Skeletal muscle tissue (tissue), 4 donors: ENCODE measurements around the gene IMMP2L. TPM values are rescaled to one million over a fixed set of nuclear protein-coding genes. Genes with fewer than 3 reads are reported as not detected.

Experiments
- H3K27ac ChIP-seq: one replicate; pipeline ENCODE4 v1.7.0; 2013; ENCODE audit warnings: mild to moderate bottlenecking, low read depth, low read length, inconsistent platforms
- H3K27me3 ChIP-seq, 3 donors: one replicate each; pipeline ENCODE4 v1.7.0; 2013; ENCODE audit warnings: low read length in 3 of 3; ENCODE audit not compliant: control insufficient read depth in 3 of 3, insufficient read depth in 3 of 3
- H3K36me3 ChIP-seq, 3 donors: one replicate each; pipeline ENCODE4 v1.7.0; 2013; ENCODE audit warnings: low read length in 3 of 3; ENCODE audit not compliant: control insufficient read depth in 3 of 3, insufficient read depth in 3 of 3
- H3K4me1 ChIP-seq, 3 donors: one replicate each; pipeline ENCODE4 v1.7.0; 2013; ENCODE audit warnings: low read length in 3 of 3, mild to moderate bottlenecking in 3 of 3; ENCODE audit not compliant: control insufficient read depth in 3 of 3, insufficient read depth in 3 of 3
- H3K4me3 ChIP-seq, 3 donors: one replicate each; pipeline ENCODE4 v1.7.0; 2013; ENCODE audit warnings: low read length in 3 of 3
- H3K9ac ChIP-seq, 3 donors: one replicate each; pipeline ENCODE4 v1.7.0; 2013; ENCODE audit warnings: low read length in 3 of 3, mild to moderate bottlenecking in 3 of 3, moderate library complexity in 2 of 3, low read depth in 1 of 3
- H3K9me3 ChIP-seq, 3 donors: one replicate each; pipeline ENCODE4 v1.7.0; 2013; ENCODE audit warnings: low read length in 3 of 3; ENCODE audit not compliant: control insufficient read depth in 3 of 3
- total RNA-seq: library from RNA; depleted of rRNA; stranded (reverse); fragments of >200 nt; gene quantifications from one replicate; pipeline ENCODE4 v1.2.3, GENCODE V29; 2014
- donor health status: Osteomylitis.

Gene IMMP2L
- total RNA-seq, 1 donor from 2014 or later: 15.7 TPM

- no peak overlapping the region for H3K27ac ChIP-seq
- no peaks in the 10 kb centered on the region for H3K36me3 ChIP-seq
- H3K4me3 ChIP-seq: no peak overlapping the region
- no peak overlapping the region for H3K9ac ChIP-seq
- no peaks in the 10 kb centered on the region for H3K9me3 ChIP-seq
- H3K27me3 ChIP-seq: no peaks in the 10 kb centered on the region
- H3K4me1 ChIP-seq: no peaks in the 10 kb centered on the region
Measured at GRCh38 chr7:111018447-111018846, 543.8 kb downstream of the IMMP2L start.

DNA sequence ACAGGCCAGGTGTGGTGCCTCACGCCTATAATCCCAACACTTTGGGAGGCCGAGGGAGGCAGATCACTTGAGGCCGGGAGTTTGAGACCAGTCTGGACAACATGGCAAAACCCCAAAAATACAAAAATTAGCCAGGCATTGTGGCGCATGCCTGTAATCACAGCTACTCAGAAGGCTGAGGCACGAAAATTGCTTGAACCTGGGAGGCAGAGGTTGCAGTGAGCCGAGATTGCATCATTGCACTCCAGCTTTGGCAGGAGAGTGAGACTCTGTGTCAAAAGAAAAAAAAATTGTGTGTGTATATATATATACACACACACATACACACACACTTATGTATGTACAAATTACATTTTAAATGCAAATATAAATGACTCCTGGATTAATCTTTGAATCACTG is 548.2 kb downstream of the IMMP2L start:
- no peaks in the 10 kb centered on the region for H3K27me3 ChIP-seq
- H3K36me3 ChIP-seq: no peaks in the 10 kb centered on the region
- no peak overlapping the region for H3K9ac ChIP-seq
- H3K4me1 ChIP-seq: no peaks in the 10 kb centered on the region
- H3K4me3 ChIP-seq: no peak overlapping the region
- no peaks in the 10 kb centered on the region for H3K9me3 ChIP-seq
- H3K27ac ChIP-seq: no peak overlapping the region

- H3K4me3 ChIP-seq: no peak overlapping the region
- no peak overlapping the region for H3K9ac ChIP-seq
- no peaks in the 10 kb centered on the region for H3K4me1 ChIP-seq
- no peaks in the 10 kb centered on the region for H3K27me3 ChIP-seq
- no peaks in the 10 kb centered on the region for H3K36me3 ChIP-seq
- no peaks in the 10 kb centered on the region for H3K9me3 ChIP-seq
- H3K27ac ChIP-seq: no peak overlapping the region
Measured at GRCh38 chr7:111012799-111013675, 549.3 kb downstream of the IMMP2L start.

GRCh38 chr7:111012149-111012548 is 550.1 kb downstream of the IMMP2L start:
- no peak overlapping the region for H3K4me3 ChIP-seq
- H3K9me3 ChIP-seq: no peaks in the 10 kb centered on the region
- no peak overlapping the region for H3K27ac ChIP-seq
- no peaks in the 10 kb centered on the region for H3K27me3 ChIP-seq
- H3K4me1 ChIP-seq: no peaks in the 10 kb centered on the region
- no peak overlapping the region for H3K9ac ChIP-seq
- no peaks in the 10 kb centered on the region for H3K36me3 ChIP-seq

DNA sequence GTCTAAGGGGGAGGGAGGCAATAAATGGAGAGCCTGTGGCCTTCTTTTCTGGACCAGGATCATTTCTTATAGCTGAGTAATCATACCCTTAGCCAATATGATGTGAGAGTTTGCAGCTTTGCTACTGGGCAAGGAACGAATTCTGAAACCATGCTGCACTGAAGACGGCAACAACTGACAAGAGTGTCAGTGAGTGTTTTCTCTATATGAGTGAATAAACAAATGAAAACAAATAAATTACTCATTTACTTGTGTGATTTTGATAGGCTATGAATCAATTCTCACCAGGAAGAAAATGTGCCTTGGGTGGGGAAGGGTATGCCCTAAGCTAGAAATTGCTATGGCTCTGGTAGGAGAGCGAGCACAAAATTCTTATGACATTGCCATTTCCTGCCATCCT is 550.8 kb downstream of the IMMP2L start:
- Histone ChIP-seq H3K27ac (no peak overlapping the region), H3K4me1 (no peaks in the 10 kb centered on the region), H3K4me3 (no peak overlapping the region), H3K36me3 (no peaks in the 10 kb centered on the region), H3K9ac (no peak overlapping the region), H3K9me3 (no peaks in the 10 kb centered on the region), H3K27me3 (no peaks in the 10 kb centered on the region)

- Histone ChIP-seq H3K4me1 (no peaks in the 10 kb centered on the region), H3K27me3 (no peaks in the 10 kb centered on the region), H3K27ac (no peak overlapping the region), H3K36me3 (no peaks in the 10 kb centered on the region), H3K4me3 (no peak overlapping the region), H3K9me3 (no peaks in the 10 kb centered on the region), H3K9ac (no peak overlapping the region)
Measured at GRCh38 chr7:111010798-111011197, 551.5 kb downstream of the IMMP2L start.

DNA sequence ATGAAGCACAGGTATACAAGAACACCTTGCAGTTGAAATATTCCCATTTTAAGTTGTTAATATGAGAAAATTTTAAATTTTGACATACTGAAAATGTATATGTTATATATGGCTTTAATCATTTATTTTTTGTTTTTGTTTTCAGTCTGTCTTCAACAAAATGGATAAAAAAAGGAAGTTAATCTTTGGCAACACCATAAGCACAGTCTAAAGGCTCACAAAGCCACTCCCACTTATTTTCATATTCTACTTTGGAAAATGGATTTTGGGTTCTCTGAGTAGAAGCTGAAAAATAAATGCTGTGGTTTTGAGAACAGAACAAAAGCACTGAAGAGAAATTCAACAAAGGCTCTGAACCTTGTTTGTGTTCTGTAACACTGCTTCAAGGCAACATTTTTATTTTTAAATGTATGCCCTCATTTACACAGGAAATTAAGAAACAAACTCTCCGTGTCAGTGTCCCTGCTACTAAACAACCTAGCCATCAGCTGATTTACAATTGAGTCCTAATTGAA is 552.7 kb downstream of the IMMP2L start:
- Histone ChIP-seq H3K27me3 (no peaks in the 10 kb centered on the region), H3K4me3 (no peak overlapping the region), H3K4me1 (no peaks in the 10 kb centered on the region), H3K9ac (no peak overlapping the region), H3K27ac (no peak overlapping the region), H3K36me3 (no peaks in the 10 kb centered on the region), H3K9me3 (no peaks in the 10 kb centered on the region)

DNA sequence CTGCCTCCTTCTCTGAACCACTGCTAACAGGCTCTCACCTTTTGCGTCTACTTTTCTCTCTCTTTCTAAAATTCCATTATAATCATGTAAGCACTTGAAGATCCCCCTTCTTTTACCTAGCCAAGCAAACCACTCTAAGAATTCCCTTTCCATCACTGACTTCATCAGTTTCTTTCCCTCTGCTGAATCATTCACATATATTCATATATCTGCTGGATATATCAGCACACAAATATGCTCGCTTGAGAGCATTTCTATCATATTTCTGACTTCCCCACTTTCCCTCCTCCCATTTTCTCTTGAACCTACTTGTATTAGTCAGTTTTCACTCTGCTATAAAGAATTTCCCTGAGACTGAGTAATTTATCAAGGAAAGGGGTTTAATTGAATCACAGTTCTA is 555.6 kb downstream of the IMMP2L start:
- Histone ChIP-seq H3K9ac (no peak overlapping the region), H3K9me3 (no peaks in the 10 kb centered on the region), H3K27me3 (no peaks in the 10 kb centered on the region), H3K4me3 (no peak overlapping the region), H3K4me1 (no peaks in the 10 kb centered on the region), H3K36me3 (no peaks in the 10 kb centered on the region), H3K27ac (no peak overlapping the region)

GRCh38 chr7:111006040-111006439 is 556.3 kb downstream of the IMMP2L start:
- H3K36me3 ChIP-seq: no peaks in the 10 kb centered on the region
- H3K4me3 ChIP-seq: no peak overlapping the region
- H3K27me3 ChIP-seq: no peaks in the 10 kb centered on the region
- no peaks in the 10 kb centered on the region for H3K9me3 ChIP-seq
- H3K27ac ChIP-seq: no peak overlapping the region
- no peak overlapping the region for H3K9ac ChIP-seq
- no peaks in the 10 kb centered on the region for H3K4me1 ChIP-seq

DNA sequence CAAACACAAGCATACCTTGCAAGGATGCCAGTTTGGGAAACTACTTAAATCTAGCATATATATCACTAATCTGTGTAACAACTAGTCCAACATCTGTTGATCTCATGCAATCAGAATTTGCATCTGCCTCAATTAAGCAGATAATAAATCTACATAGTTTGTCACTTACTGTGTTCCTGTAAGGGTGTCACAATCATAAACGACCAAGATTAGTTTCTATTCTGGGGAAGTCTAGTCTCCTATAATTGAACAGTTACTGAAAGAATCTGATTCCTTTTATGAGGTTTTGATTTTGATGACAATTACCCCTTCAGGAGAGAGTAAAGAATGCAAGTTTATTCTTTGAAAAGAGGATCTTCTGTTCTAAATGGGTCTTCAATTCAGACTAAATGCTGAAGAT is 556.8 kb downstream of the IMMP2L start:
- Histone ChIP-seq H3K27ac (no peak overlapping the region), H3K4me1 (no peaks in the 10 kb centered on the region), H3K9ac (no peak overlapping the region), H3K27me3 (no peaks in the 10 kb centered on the region), H3K36me3 (no peaks in the 10 kb centered on the region), H3K4me3 (no peak overlapping the region), H3K9me3 (no peaks in the 10 kb centered on the region)
